22Rv1 (cell line): ENCODE measurements around the gene CAPN7.

Experiments
- ZFX ChIP-seq: fragments of 450-650 bp; IDR thresholded peaks from 2 replicates; pipeline ENCODE4 v1.6.1; 2017; ENCODE audit warnings: antibody characterized with exemption, borderline replicate concordance
- TF ChIP-seq, protein P1 (sequence below): fragments of 450-650 bp; IDR thresholded peaks from 2 replicates; pipeline ENCODE4 v1.5.1; 2017; ENCODE audit warnings: mild to moderate bottlenecking

DNA sequence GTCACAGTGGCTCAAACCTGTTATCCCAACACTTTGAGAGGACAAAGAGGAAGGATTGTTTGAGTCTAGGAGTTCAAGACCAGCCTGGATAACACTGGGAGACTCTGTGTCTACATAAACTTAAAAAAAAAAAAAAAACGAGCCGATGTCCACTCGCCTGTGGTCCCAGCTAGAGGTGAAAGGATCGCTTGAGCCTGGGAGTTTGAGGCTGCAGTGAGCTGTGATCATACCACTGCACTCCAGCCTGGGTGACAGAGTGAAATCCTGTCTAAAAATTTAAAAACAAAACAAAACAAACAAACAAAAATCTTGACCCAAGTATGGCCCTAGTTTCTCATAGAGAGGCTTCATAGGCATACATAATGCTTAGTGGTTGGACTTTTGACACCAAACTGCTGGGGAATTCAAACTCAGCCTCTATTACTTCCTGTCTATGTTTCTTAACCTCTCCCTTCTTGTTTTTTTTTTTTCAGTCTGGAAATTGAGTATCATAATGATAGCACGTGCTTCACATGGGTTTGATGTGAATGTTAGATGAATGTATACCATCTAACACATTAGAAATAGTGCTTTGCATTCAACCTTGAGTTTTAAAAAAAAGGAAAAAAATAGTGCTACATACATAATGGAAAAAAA lies 46.4 kb upstream of the CAPN7 start:
- TF ChIP-seq, protein P1, sequence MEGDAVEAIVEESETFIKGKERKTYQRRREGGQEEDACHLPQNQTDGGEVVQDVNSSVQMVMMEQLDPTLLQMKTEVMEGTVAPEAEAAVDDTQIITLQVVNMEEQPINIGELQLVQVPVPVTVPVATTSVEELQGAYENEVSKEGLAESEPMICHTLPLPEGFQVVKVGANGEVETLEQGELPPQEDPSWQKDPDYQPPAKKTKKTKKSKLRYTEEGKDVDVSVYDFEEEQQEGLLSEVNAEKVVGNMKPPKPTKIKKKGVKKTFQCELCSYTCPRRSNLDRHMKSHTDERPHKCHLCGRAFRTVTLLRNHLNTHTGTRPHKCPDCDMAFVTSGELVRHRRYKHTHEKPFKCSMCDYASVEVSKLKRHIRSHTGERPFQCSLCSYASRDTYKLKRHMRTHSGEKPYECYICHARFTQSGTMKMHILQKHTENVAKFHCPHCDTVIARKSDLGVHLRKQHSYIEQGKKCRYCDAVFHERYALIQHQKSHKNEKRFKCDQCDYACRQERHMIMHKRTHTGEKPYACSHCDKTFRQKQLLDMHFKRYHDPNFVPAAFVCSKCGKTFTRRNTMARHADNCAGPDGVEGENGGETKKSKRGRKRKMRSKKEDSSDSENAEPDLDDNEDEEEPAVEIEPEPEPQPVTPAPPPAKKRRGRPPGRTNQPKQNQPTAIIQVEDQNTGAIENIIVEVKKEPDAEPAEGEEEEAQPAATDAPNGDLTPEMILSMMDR: no peak
- no peak for TF ChIP-seq ZFX
